Measurements from ENCODE around the gene GATAD2B. TPM values are rescaled to one million over a fixed set of nuclear protein-coding genes. Genes with fewer than 3 reads are reported as not detected.

Gene GATAD2B
- polyA plus RNA-seq, 4 donors: 2.9 to 11.3 (median 4.0) TPM

GRCh38 chr1:153779781-153780541 lies 142.8 kb downstream of the GATAD2B start:
- FAIRE-seq (no peak), DNase-seq (peak in 1 of 2 donors; percentile 32)
- H3K4me1 ChIP-seq (ENCODE audit: control insufficient read depth in 3 of 3, insufficient read depth in 2 of 3, low read depth in 1 of 3, low read length in 2 of 3): peaks cover 2 to 28% (median 13%) of the 10 kb centered on the region in 3 donors
- H3K27me3 ChIP-seq (ENCODE audit: control insufficient read depth in 3 of 3, insufficient read depth in 3 of 3, low read length in 3 of 3): no peaks in the 10 kb centered on the region
- H3K9me3 ChIP-seq (ENCODE audit: control insufficient read depth in 2 of 2, insufficient read depth in 1 of 2, low read depth in 1 of 2, low read length in 1 of 2): no peaks in the 10 kb centered on the region
- 24 to 63% (median 44%) methylated on average over 17 of the region's 17 CpGs for WGBS, 3 donors
- no peak overlapping the region for H3K27ac ChIP-seq (ENCODE audit: low read depth in 1 of 3, low read length in 2 of 3)
- H3K36me3 ChIP-seq (ENCODE audit: control insufficient read depth in 3 of 3, insufficient read depth in 2 of 3, low read depth in 1 of 3, low read length in 3 of 3): peaks cover 0 to 39% (median 0%) of the 10 kb centered on the region in 3 donors
- H3K4me3 ChIP-seq (ENCODE audit: low read depth in 1 of 3, low read length in 3 of 3): no peak overlapping the region

GRCh38 chr1:153778824-153779519 lies 143.8 kb downstream of the GATAD2B start:
- Histone ChIP-seq H3K27ac (ENCODE audit: low read depth in 1 of 3, low read length in 2 of 3) (no peak overlapping the region), H3K4me3 (ENCODE audit: low read depth in 1 of 3, low read length in 3 of 3) (no peak overlapping the region), H3K36me3 (ENCODE audit: control insufficient read depth in 3 of 3, insufficient read depth in 2 of 3, low read depth in 1 of 3, low read length in 3 of 3) (peaks cover 0 to 42% (median 0%) of the 10 kb centered on the region in 3 donors), H3K4me1 (ENCODE audit: control insufficient read depth in 3 of 3, insufficient read depth in 2 of 3, low read depth in 1 of 3, low read length in 2 of 3) (peaks cover 2 to 32% (median 13%) of the 10 kb centered on the region in 3 donors), H3K27me3 (ENCODE audit: control insufficient read depth in 3 of 3, insufficient read depth in 3 of 3, low read length in 3 of 3) (no peaks in the 10 kb centered on the region), H3K9me3 (ENCODE audit: control insufficient read depth in 2 of 2, insufficient read depth in 1 of 2, low read depth in 1 of 2, low read length in 1 of 2) (no peaks in the 10 kb centered on the region)
- no peak for FAIRE-seq
- WGBS, 3 donors: 83 to 91% (median 88%) methylated on average over 17 to 18 of the region's 18 CpGs
- no peak for DNase-seq

GRCh38 chr1:153778051-153778823 lies 144.5 kb downstream of the GATAD2B start:
- Histone ChIP-seq H3K9me3 (ENCODE audit: control insufficient read depth in 2 of 2, insufficient read depth in 1 of 2, low read depth in 1 of 2, low read length in 1 of 2) (no peaks in the 10 kb centered on the region), H3K36me3 (ENCODE audit: control insufficient read depth in 3 of 3, insufficient read depth in 2 of 3, low read depth in 1 of 3, low read length in 3 of 3) (peaks cover 0 to 48% (median 0%) of the 10 kb centered on the region in 3 donors), H3K27me3 (ENCODE audit: control insufficient read depth in 3 of 3, insufficient read depth in 3 of 3, low read length in 3 of 3) (no peaks in the 10 kb centered on the region), H3K4me1 (ENCODE audit: control insufficient read depth in 3 of 3, insufficient read depth in 2 of 3, low read depth in 1 of 3, low read length in 2 of 3) (peaks cover 2 to 32% (median 13%) of the 10 kb centered on the region in 3 donors), H3K27ac (ENCODE audit: low read depth in 1 of 3, low read length in 2 of 3) (no peak overlapping the region), H3K4me3 (ENCODE audit: low read depth in 1 of 3, low read length in 3 of 3) (no peak overlapping the region)
- WGBS, 3 donors: 92 to 97% (median 96%) methylated on average over 22 of the region's 22 CpGs
- FAIRE-seq (no peak), DNase-seq (no peak)

- Histone ChIP-seq H3K4me3 (ENCODE audit: low read depth in 1 of 3, low read length in 3 of 3) (no peak overlapping the region), H3K27me3 (ENCODE audit: control insufficient read depth in 3 of 3, insufficient read depth in 3 of 3, low read length in 3 of 3) (no peaks in the 10 kb centered on the region), H3K4me1 (ENCODE audit: control insufficient read depth in 3 of 3, insufficient read depth in 2 of 3, low read depth in 1 of 3, low read length in 2 of 3) (peaks cover 0 to 28% (median 11%) of the 10 kb centered on the region in 3 donors), H3K27ac (ENCODE audit: low read depth in 1 of 3, low read length in 2 of 3) (no peak overlapping the region), H3K9me3 (ENCODE audit: control insufficient read depth in 2 of 2, insufficient read depth in 1 of 2, low read depth in 1 of 2, low read length in 1 of 2) (no peaks in the 10 kb centered on the region), H3K36me3 (ENCODE audit: control insufficient read depth in 3 of 3, insufficient read depth in 2 of 3, low read depth in 1 of 3, low read length in 3 of 3) (peaks cover 0 to 54% (median 0%) of the 10 kb centered on the region in 3 donors)
- DNase-seq (no peak), FAIRE-seq (no peak)
- 80 to 92% (median 91%) methylated on average over 7 of the region's 7 CpGs for WGBS, 3 donors
These were observed 145.1 kb downstream of the GATAD2B start for GRCh38 chr1:153777648-153778047.

- Histone ChIP-seq H3K4me3 (ENCODE audit: low read depth in 1 of 3, low read length in 3 of 3) (no peak overlapping the region), H3K27me3 (ENCODE audit: control insufficient read depth in 3 of 3, insufficient read depth in 3 of 3, low read length in 3 of 3) (no peaks in the 10 kb centered on the region), H3K9me3 (ENCODE audit: control insufficient read depth in 2 of 2, insufficient read depth in 1 of 2, low read depth in 1 of 2, low read length in 1 of 2) (no peaks in the 10 kb centered on the region), H3K36me3 (ENCODE audit: control insufficient read depth in 3 of 3, insufficient read depth in 2 of 3, low read depth in 1 of 3, low read length in 3 of 3) (peaks cover 0 to 62% (median 0%) of the 10 kb centered on the region in 3 donors), H3K4me1 (ENCODE audit: control insufficient read depth in 3 of 3, insufficient read depth in 2 of 3, low read depth in 1 of 3, low read length in 2 of 3) (peaks cover 0 to 28% (median 11%) of the 10 kb centered on the region in 3 donors), H3K27ac (ENCODE audit: low read depth in 1 of 3, low read length in 2 of 3) (no peak overlapping the region)
- no peak for DNase-seq
- no peak for FAIRE-seq
- WGBS, 3 donors: 86 to 90% (median 90%) methylated on average over 10 of the region's 10 CpGs
These were observed 145.9 kb downstream of the GATAD2B start for GRCh38 chr1:153776845-153777370.

- H3K4me1 ChIP-seq (ENCODE audit: control insufficient read depth in 3 of 3, insufficient read depth in 2 of 3, low read depth in 1 of 3, low read length in 2 of 3): peaks cover 0 to 28% (median 11%) of the 10 kb centered on the region in 3 donors
- FAIRE-seq: no peak
- 54 to 65% (median 62%) methylated on average over 8 to 10 of the region's 10 CpGs for WGBS, 3 donors
These were observed 146.4 kb downstream of the GATAD2B start for GRCh38 chr1:153776352-153776751.

GRCh38 chr1:153775458-153776327 lies 147.1 kb downstream of the GATAD2B start:
- Histone ChIP-seq H3K36me3 (ENCODE audit: control insufficient read depth in 3 of 3, insufficient read depth in 2 of 3, low read depth in 1 of 3, low read length in 3 of 3) (peaks cover 0 to 74% (median 0%) of the 10 kb centered on the region in 3 donors), H3K4me1 (ENCODE audit: control insufficient read depth in 3 of 3, insufficient read depth in 2 of 3, low read depth in 1 of 3, low read length in 2 of 3) (peaks cover 0 to 28% (median 11%) of the 10 kb centered on the region in 3 donors), H3K27ac (ENCODE audit: low read depth in 1 of 3, low read length in 2 of 3) (peak overlapping the region; percentile 43 to 86 (median 83)), H3K4me3 (ENCODE audit: low read depth in 1 of 3, low read length in 3 of 3) (peak overlapping the region; percentile 60 to 79 (median 60)), H3K27me3 (ENCODE audit: control insufficient read depth in 3 of 3, insufficient read depth in 3 of 3, low read length in 3 of 3) (no peaks in the 10 kb centered on the region), H3K9me3 (ENCODE audit: control insufficient read depth in 2 of 2, insufficient read depth in 1 of 2, low read depth in 1 of 2, low read length in 1 of 2) (no peaks in the 10 kb centered on the region)
- FAIRE-seq: no peak
- 0% methylated on average over 63 to 83 of the region's 83 CpGs for WGBS, 3 donors
- DNase-seq: peak; percentile 64 to 90

More at GRCh38 chr1:153776352-153776751, 146.4 kb downstream of the GATAD2B start:
- H3K27me3 ChIP-seq (ENCODE audit: control insufficient read depth in 3 of 3, insufficient read depth in 3 of 3, low read length in 3 of 3): no peaks in the 10 kb centered on the region
- DNase-seq: no peak
- peaks cover 0 to 67% (median 0%) of the 10 kb centered on the region in 3 donors for H3K36me3 ChIP-seq (ENCODE audit: control insufficient read depth in 3 of 3, insufficient read depth in 2 of 3, low read depth in 1 of 3, low read length in 3 of 3)
- H3K4me3 ChIP-seq (ENCODE audit: low read depth in 1 of 3, low read length in 3 of 3): peak overlapping the region; percentile 60 to 79 (median 60)
- H3K9me3 ChIP-seq (ENCODE audit: control insufficient read depth in 2 of 2, insufficient read depth in 1 of 2, low read depth in 1 of 2, low read length in 1 of 2): no peaks in the 10 kb centered on the region
- peak overlapping the region in 2 of 3 donors; percentile 83 to 86 for H3K27ac ChIP-seq (ENCODE audit: low read depth in 1 of 3, low read length in 2 of 3)

Data from small intestine (tissue), 7 donors.